HG02798 (cell line): ENCODE measurements around the gene ZNF619.
"Not testable (repeated sequence)": the region's sequence is repeated elsewhere in the genome, so short reads cannot be mapped to it uniquely, and the experiment has no call there.

Experiments used
- ATAC-seq: cut with Tn5 transposase; IDR thresholded peaks from one replicate; pipeline ENCODE4 v1.9.1; 2021; ENCODE audit warnings: mild to moderate bottlenecking; ENCODE audit not compliant: unreplicated experiment, poor library complexity

Gene ZNF619

GRCh38 chr3:40476478-40477470 lies at the start of gene ZNF619:
ZNF619 (plus strand) TSS chr3:40477122; CDS start chr3:40477980, 858 bp downstream.
- ATAC-seq = peak; percentile 87

- ATAC-seq = no peak
These were observed 44.1 kb upstream of the ZNF619 start for GRCh38 chr3:40432793-40433192.

GRCh38 chr3:40437889-40438288 lies 39.0 kb upstream of the ZNF619 start:
- ATAC-seq = no peak

- ATAC-seq = no peak
These were observed 31.9 kb upstream of the ZNF619 start for GRCh38 chr3:40445062-40445461.

DNA sequence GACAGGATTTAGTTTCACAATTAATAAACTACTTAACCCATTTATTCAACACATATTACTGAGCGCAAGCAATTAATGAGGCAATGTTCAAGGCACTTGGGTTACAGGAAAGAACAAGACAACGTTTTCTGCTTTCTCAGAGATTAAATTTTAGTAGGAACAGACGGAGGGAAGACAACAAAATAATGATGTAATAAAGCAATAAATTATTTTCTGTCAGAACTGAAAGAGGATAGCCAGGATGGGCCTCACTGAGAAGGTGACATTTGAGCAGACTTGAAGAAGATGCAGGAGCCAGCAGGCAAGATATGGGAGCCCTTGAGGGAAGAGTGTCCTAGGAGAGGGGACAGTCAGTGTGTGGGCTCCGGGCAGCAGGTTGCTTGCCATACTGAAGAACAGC lies 31.0 kb upstream of the ZNF619 start:
- no peak for ATAC-seq

DNA sequence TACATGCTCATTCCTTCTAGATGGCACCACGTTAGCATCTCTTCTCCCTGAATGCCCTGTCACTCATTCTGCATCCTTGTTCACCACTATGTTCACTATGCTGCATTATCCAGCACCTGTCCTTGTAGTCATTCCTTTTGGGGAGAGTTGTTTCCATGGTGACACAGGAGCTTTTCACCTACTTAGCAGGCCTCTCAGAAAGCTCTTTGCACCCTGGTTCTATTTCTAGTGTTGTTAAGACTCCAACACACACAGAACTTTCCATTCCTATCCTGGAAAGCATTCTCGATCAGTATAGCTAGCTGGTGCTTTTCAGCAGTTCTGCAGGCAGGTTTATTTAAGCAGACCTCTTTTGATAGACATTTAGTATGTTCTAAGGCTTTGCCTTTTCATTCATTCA lies 26.5 kb upstream of the ZNF619 start:
- ATAC-seq = no peak

DNA sequence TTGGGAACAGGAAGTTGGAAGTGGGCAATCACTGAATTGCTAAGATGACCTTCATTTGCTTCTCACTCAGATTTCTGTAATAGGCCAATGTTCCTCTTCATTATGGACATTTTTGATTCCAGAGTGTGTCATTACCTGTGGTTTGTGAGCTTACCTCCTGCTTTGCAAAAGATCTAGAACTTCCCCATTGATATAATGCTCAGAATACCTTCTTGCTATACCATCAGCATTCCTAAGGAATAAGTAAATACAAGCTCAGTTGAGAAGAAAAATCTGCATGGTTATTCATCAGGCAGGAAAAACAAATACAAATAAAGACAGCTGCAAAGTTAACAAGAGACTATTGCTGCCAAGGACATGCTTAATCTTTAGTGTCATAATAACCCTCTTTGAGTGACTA lies 25.4 kb upstream of the ZNF619 start:
- ATAC-seq = no peak

DNA sequence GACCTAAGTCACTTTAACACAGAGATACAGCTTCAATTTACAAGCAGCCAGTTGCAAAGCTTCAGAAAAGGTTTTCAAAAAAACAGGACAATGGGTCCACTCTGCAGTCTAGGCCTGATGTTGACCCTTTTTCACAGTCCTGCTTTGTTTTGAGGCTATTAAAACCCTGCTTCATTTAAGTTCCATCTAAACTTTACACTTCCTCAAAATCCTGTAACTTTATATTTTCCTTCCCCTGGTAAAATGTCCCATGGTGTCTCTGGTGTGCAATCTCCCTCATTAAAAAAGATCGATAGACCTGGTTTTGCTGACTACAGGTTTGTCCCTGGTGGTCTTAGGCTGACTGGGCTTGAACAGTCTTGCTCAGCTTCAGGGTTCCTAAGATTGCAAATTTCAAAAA lies 24.9 kb upstream of the ZNF619 start:
- ATAC-seq = no peak

DNA sequence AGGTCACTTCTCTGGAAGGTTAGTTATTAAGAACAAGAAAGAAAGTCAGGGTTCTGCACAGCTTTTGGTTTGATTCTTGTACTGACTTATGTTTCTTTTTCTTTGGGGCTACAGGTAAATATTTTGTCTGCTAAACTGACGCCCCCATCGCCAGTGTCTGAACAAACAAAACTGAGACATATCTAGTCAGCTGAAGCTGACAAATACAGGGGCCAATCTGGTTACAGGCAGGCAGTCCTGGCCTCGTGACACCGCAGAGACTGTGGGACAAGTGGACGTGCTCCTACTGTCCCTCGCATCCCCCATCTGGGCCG lies 24.4 kb upstream of the ZNF619 start:
- ATAC-seq = no peak

DNA sequence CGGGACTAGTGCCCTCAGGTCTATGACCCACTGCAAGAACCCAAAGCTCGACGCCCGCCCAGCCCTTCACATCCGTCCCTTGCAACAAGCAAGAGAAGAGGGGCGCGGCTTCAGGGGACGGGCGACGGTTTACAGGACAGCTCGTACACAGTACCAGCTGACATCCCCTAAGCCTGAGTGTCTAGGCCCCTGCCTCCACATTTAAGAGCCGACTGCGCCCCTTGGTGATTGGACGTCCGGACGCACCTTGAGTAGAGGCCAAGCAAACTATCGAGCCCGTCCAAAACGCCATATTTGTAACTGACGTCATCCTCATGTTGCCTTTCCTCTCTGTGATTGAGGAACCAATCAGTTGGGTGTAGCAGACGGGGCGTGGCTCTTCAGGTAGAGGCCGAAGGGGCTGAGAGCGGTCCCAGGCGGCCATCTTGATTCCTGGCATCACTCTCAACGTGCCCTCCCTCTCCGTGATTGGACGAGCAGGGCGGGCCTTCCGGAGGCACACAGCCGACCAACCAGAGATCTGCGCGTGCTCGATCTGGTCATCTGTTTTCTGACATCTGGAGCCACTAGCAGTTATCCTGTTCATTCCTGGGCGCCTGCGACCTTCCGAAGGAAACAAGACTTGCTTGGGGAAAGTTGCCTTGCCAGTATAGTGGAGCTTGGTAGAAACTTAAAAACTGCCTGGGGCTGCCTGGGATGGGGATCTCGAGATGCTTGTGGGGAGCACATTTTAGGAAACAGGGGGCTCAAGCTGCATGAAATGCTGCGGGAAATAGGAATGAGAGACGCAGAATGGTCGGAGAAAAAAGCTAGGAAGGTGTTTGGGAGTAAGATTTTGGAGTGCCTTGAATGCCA lies 23.8 kb upstream of the ZNF619 start:
- peak; percentile 96 for ATAC-seq

- no peak for ATAC-seq
These were observed 23.0 kb upstream of the ZNF619 start for GRCh38 chr3:40453933-40454332.

- no peak for ATAC-seq
These were observed 21.6 kb upstream of the ZNF619 start for GRCh38 chr3:40455328-40455727.

GRCh38 chr3:40456279-40456939 lies 20.5 kb upstream of the ZNF619 start:
- no peak for ATAC-seq

DNA sequence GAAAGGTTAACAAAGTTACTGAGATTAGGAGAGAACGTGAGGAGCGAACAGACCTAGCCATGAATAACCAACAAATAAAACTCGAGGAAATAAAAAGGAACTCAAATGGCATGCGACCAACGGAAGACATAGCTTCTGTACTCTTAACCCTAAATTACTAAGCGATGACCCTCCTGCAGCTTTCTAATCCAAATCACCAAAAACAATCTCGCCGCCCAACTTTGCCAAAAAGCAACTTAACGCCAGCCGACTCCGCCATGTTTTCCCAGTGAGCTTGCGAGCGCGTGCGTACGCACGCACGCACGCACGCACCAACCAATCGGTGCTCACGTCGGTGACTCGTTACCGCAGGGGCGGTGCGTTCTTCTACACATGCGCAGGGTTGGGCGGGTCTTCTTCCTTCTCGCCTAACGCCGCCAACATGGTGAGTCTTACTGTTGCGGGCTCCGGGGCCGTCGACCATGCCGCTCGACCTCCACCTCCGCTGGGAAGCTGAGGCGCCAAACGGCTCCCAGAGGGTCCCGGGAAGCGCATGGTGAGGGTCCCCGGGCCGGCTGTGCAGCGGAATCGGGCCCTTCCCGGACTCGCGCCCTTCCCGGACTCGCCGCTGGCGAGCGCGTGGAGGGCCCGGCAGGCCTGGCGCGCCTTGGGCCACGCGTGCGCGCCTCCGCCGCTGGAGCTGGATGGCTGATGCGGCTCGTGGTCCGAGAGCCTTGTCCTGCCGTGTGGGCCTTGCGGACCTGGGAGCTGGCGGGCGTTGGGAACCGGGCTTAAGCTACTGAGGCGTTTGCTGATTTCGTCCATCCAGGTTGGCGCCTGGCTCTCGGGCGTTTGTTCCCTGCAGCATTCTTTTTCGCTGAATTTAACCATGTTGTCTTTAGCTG lies 19.7 kb upstream of the ZNF619 start, which contains the start of gene RPL14:
RPL14 (plus strand) TSS at position 400 of the 884 bp plus-strand sequence; CDS start at position 533, 133 bp downstream.
- peak; percentile 73 for ATAC-seq

DNA sequence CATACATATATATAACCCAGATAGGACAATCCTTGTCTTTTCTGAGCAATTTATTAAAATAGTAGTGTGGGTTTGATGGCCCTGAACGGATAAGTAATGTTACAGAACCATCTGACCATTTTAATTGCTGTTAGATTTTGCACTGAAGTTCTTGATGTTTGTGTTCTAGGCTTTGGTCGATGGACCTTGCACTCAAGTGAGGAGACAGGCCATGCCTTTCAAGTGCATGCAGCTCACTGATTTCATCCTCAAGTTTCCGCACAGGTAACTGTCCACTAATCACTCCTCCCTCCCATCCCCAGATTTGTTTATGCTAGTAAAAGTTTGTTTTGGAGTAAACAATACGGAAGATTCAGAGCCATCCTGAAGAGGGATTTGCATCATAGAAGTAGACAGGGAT lies 18.4 kb upstream of the ZNF619 start:
- no peak for ATAC-seq

GRCh38 chr3:40460481-40460880 lies 16.4 kb upstream of the ZNF619 start:
- ATAC-seq = not testable (repeated sequence)

DNA sequence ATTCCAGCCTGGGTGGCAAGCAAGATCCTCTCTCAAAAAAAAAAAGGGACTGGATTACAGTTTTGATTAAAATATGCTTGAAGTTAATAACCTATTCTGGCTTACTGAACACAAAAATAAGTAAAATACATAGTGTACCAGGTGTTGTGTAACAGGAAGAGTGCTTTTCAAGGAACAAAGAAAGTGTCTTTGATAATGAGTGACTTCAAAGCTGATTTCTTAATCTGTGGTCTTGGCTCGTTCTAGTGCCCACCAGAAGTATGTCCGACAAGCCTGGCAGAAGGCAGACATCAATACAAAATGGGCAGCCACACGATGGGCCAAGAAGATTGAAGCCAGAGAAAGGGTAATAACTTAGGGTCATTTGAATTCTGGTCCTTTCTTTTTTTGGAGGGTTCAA lies 15.8 kb upstream of the ZNF619 start:
- no peak for ATAC-seq

DNA sequence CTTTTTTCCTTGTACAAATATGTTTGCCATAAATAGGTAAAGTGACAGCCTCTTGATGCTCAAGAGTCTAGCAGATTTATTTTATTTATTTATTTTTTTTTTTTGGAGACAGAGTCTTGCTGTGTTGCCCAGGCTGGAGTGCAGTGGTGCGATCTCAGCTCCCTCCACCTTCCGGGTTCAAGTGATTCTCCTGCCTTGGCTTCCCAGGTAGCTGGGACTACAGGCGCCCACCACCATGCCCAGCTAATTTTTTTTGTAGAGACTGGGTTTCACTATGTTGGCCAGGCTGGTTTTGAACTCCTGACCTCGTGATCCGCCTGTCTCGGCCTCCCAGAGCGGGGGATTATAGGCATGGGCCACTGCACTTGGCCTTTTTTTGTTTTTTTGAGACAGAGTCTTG lies 14.1 kb upstream of the ZNF619 start:
- ATAC-seq = not testable (repeated sequence)

GRCh38 chr3:40463579-40463978 lies 13.3 kb upstream of the ZNF619 start:
- ATAC-seq = no peak
